Measurements from ENCODE around the gene NES. TPM values are rescaled to one million over a fixed set of nuclear protein-coding genes. Genes with fewer than 3 reads are reported as not detected.

Gene NES
- total and polyA plus RNA-seq, 2 experiments from 2014 or later, result 3.6 to 13.8 TPM

DNA sequence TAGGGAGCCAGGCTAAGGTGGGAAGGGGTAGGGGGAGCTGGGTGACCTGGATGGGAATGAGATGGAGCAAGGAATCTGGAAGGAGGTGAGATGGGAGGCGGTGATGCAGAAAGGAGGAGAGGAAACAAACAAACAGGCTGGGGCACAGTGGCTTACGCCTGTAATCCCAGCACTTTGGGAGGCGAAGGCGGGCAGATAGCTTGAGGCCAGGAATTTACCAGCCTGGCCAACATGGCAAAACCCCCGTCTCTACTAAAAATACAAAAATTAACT is 17.4 kb upstream of the NES start:
- WGBS (ENCODE audit: low lambda C conversion rate, missing lambda C conversion rate), result 87% methylated on average over 5 of the region's 5 CpGs
- H3K36me3 ChIP-seq (replicated peaks; ENCODE audit: insufficient read depth, low read depth), result no peaks in the 10 kb centered on the region
- peaks cover under 1% of the 10 kb centered on the region for H4K20me1 ChIP-seq (ENCODE audit: insufficient read depth, poor library complexity, severe bottlenecking)
- peaks cover 5% of the 10 kb centered on the region for H3K79me2 ChIP-seq
- H3K4me3 ChIP-seq, result no peak overlapping the region
- H3K4me2 ChIP-seq, result peak overlapping the region; percentile 75
- no peaks in the 10 kb centered on the region for H3K9me2 ChIP-seq (replicated peaks; ENCODE audit: insufficient read depth)
- no peaks in the 10 kb centered on the region for H3K27me3 ChIP-seq
- TF ChIP-seq EZH2phosphoT487 (IDR thresholded peaks at IDR 0.05; ENCODE audit: low read depth, severe bottlenecking, unreplicated experiment), result no peak
- no peak for DNase-seq (ENCODE audit: low spot score)
- H3K4me1 ChIP-seq (ENCODE audit: insufficient read depth), result peaks cover 53% of the 10 kb centered on the region
- H2AFZ ChIP-seq, result peak overlapping the region; percentile 53
- no peaks in the 10 kb centered on the region for H3K9me3 ChIP-seq (ENCODE audit: low read depth)
- peak overlapping the region; percentile 96 for H3K27ac ChIP-seq

- H3K79me2 ChIP-seq, result peaks cover 5% of the 10 kb centered on the region
- peaks cover 54% of the 10 kb centered on the region for H3K4me1 ChIP-seq (ENCODE audit: insufficient read depth)
Observed at GRCh38 chr1:156693848-156694689, 16.9 kb upstream of the NES start.

DNA sequence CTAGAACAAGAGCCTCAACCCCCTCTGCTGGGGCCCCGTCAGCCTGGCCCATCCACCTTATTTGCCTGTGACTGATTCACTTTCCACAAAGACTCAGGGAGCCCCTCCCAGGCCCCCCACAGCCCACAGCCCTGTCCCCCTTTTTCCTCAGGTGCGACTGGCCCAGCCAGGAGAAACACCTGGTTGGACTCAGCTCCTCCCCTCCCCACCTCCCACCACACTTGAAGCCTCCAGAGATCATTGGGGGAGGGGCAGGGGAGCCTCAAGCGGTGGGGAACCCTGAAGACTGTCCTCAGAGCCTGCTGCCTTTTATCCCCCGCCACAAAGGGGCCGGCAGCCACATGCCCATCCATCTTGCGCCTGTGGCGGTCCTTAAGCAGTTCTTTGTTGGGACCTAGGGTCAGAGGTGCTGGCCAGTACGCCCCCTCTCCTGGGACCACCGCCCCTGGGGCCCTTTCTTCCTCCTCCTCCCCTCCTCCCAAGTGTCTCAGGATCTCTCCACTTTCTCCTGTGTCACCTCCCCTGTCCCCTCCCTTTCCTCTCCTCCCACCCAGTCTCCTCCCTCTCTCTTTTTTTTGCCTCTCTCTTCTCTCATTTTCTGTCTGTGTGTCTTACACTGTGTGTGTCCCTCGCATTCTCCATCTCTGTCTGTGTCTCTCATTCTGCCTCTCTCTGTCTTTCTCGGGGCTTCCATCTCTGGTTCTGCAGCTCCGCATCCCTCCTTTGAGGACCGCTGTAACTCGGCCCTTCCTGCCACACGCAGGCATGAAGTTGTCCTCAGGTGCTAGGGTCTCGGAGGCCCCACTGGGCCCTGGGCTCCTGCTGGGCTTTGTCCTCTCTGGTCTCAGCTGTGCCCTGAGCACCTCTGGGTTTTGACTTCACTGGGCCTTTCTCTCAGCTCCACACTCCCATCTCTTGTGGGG is 16.0 kb upstream of the NES start:
- H4K20me1 ChIP-seq (ENCODE audit: insufficient read depth, poor library complexity, severe bottlenecking), result no peaks in the 10 kb centered on the region
- peak; percentile 92 for DNase-seq (ENCODE audit: low spot score)
- WGBS (ENCODE audit: low lambda C conversion rate, missing lambda C conversion rate), result 29% methylated on average over 11 of the region's 16 CpGs

More at GRCh38 chr1:156693848-156694689, 16.9 kb upstream of the NES start:
- Histone ChIP-seq H4K20me1 (ENCODE audit: insufficient read depth, poor library complexity, severe bottlenecking) (no peaks in the 10 kb centered on the region), H3K4me2 (peak overlapping the region; percentile 75), H2AFZ (peak overlapping the region; percentile 53), H3K36me3 (replicated peaks; ENCODE audit: insufficient read depth, low read depth) (no peaks in the 10 kb centered on the region), H3K27me3 (no peaks in the 10 kb centered on the region), H3K27ac (peak overlapping the region; percentile 96), H3K4me3 (no peak overlapping the region), H3K9me3 (ENCODE audit: low read depth) (no peaks in the 10 kb centered on the region), H3K9me2 (replicated peaks; ENCODE audit: insufficient read depth) (no peaks in the 10 kb centered on the region)
- WGBS (ENCODE audit: low lambda C conversion rate, missing lambda C conversion rate), result 46% methylated on average over 12 of the region's 12 CpGs
- TF ChIP-seq CTCF (IDR thresholded peaks at IDR 0.05; ENCODE audit: poor library complexity) (no peak), EZH2 (IDR thresholded peaks at IDR 0.05; ENCODE audit: borderline replicate concordance) (no peak)
- peak; percentile 69 for DNase-seq (ENCODE audit: low spot score)

More for the DNA sequence above, 16.0 kb upstream of the NES start:
- H3K27me3 ChIP-seq, result no peaks in the 10 kb centered on the region
- H3K4me2 ChIP-seq, result peak overlapping the region; percentile 75
- H3K9me3 ChIP-seq (ENCODE audit: low read depth), result no peaks in the 10 kb centered on the region
- no peak overlapping the region for H3K4me3 ChIP-seq
- H3K27ac ChIP-seq, result peak overlapping the region; percentile 96
- no peak overlapping the region for H2AFZ ChIP-seq
- H3K9me2 ChIP-seq (replicated peaks; ENCODE audit: insufficient read depth), result no peaks in the 10 kb centered on the region
- H3K4me1 ChIP-seq (ENCODE audit: insufficient read depth), result peaks cover 54% of the 10 kb centered on the region
- TF ChIP-seq EZH2 (IDR thresholded peaks at IDR 0.05; ENCODE audit: borderline replicate concordance), result no peak
- TF ChIP-seq CTCF (IDR thresholded peaks at IDR 0.05; ENCODE audit: poor library complexity), result no peak
- no peak for TF ChIP-seq EZH2phosphoT487 (IDR thresholded peaks at IDR 0.05; ENCODE audit: low read depth, severe bottlenecking, unreplicated experiment)
- H3K79me2 ChIP-seq, result peaks cover 5% of the 10 kb centered on the region
- no peaks in the 10 kb centered on the region for H3K36me3 ChIP-seq (replicated peaks; ENCODE audit: insufficient read depth, low read depth)
